Esophagus muscularis mucosa (tissue), 3 donors: ENCODE data around the gene GDE1.

ENCODE experiments used
- CTCF ChIP-seq, 3 experiments: fragments of 200-600 bp in 2 of 3; fragments of 450-650 bp in 1 of 3; sonication (generic) in 2 of 3; IDR thresholded peaks; one replicate each; pipeline ENCODE4 v1.5.1; 2017 to 2019; ENCODE audit warnings: antibody characterized with exemption in 3 of 3, mild to moderate bottlenecking in 2 of 3, moderate library complexity in 1 of 3
- POLR2A ChIP-seq: fragments of 450-650 bp; IDR thresholded peaks from one replicate; pipeline ENCODE4 v1.6.1; 2017; ENCODE audit warnings: antibody characterized with exemption, moderate library complexity, mild to moderate bottlenecking, low read depth
- POLR2AphosphoS5 ChIP-seq, 2 donors: sonication (generic); formaldehyde crosslinking; IDR thresholded peaks; one replicate each; pipeline ENCODE4 v1.6.1; 2017; ENCODE audit warnings: antibody characterized with exemption in 2 of 2

GRCh38 chr16:19485611-19486010, 36.3 kb downstream of the GDE1 start:
- TF ChIP-seq CTCF (IDR thresholded peaks at IDR 0.05) (no peak), POLR2A (no peak), POLR2AphosphoS5 (IDR thresholded peaks at IDR 0.05) (no peak)
